ENCODE measurements around the gene WTAP.
"Not testable (repeated sequence)": the region's sequence is repeated elsewhere in the genome, so short reads cannot be mapped to it uniquely, and the experiment has no call there.

The WTAP gene

GRCh38 chr6:159729598-159730331 is 2.5 kb downstream of the WTAP start:
- no peak for DNase-seq

GRCh38 chr6:159730332-159730676 is 3.0 kb downstream of the WTAP start:
- no peak for DNase-seq

DNA sequence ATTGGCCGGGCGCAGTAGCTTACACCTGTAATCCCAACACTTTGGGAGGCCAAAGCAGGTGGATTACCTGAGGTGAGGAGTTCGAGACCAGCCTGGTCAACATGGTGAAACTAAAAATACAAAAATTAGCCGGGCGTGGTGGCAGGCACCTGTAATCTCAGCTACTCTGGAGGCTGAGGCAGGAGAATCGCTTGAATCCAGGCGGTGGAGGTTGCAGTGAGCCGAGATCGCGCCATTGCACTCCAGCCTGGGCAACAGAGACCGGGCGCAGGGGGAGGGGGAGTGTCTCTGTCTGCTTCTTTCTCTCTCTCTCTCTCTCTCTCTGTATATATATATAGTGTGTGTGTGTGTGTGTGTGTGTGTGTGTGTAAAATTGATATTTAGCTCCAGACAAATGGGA is 5.2 kb downstream of the WTAP start:
- not testable (repeated sequence) for DNase-seq

GRCh38 chr6:159733395-159733794 is 6.1 kb downstream of the WTAP start:
- DNase-seq = not testable (repeated sequence)

DNA sequence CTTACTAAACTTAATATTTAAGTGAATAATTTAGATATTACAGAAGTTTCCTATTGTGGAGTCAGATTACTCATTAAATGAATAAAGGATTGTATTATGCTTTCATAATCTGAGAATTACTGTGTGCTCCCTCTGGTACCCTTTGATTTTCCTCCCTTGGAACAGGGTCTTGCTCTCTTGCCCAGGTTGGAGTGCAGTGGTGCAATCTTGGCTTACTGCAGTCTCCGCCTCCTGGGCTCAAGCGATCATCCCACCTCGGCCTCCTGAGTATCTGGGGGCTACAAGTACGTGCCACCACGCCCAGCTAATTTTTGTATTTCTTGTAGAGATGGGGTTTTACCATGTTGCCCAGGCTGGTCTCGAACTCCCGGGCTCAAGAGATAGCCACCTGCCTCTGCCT is 9.6 kb downstream of the WTAP start:
- no peak for DNase-seq

DNA sequence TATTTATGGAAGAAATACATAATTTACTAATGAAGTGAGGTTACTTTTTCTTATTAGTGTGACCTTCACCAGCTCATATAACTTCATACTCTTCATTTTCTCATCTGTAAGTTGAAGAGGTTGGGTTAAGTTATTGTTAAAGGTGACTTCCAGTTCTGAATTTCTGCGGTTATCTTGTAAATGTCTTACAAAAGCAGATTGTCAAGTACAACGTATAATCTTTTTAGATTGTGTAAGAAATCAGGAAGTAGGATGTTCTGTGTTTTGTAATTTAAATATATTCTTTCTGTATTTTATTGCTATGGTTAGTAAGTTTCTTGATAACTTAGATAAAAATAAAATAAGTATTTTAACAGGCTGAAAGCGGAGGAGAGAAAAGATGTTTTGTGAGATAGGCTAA is 12.0 kb downstream of the WTAP start:
- DNase-seq = no peak

DNA sequence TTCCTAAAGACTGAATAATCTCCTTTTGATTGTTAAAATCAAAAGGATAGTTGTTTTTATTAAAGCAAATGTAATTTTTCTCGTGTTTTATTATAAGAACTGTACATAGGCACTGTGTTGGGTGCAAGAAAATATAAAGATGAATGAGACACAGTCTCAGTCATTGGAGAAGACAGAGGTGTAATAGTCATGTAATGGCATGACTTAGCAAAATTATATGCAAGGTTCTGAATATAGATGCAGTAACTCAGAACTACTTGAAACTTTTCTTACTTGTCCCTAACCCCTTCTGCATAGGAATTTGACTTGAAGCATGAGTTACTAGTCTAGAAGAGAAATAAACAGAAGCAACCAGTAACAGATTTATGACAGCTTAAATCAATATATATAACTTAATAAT is 14.9 kb downstream of the WTAP start:
- DNase-seq = no peak

DNA sequence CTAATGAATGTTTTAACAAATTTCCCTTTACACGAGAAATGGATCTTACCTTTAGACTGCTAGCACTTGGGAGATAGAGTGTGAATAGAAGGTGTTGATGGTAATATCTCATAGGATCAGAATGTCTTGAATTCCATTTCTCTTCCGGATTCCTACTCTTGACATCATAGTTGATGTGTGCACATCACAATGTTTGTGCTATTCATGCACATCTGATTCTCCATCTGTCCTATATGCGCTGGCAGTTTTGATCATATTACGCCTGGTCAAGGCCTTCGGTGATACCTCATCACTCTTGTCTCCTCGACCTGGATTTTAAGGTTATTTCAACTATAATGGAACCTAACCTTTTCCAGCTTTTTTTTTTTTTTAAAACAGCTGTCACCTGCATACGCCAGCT is 17.8 kb downstream of the WTAP start:
- DNase-seq = no peak

GRCh38 chr6:159746759-159747158 is 19.5 kb downstream of the WTAP start:
- DNase-seq = no peak

DNA sequence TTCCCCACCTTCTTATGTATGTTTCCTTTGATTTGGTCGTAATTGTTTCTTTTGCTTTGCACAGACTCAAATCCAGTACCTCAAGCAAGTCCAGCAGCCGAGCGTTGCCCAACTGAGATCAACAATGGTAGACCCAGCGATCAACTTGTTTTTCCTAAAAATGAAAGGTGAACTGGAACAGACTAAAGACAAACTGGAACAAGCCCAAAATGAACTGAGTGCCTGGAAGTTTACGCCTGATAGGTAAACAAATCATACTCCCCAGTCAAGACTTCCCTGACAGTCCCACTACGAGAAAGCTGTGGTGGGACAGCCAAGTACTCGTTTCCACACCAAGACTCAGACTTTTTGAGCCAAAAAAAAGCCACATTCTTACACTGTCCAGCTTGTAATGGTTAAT is 20.8 kb downstream of the WTAP start:
- DNase-seq = not testable (repeated sequence)

GRCh38 chr6:159751448-159751847 is 24.1 kb downstream of the WTAP start:
- no peak for DNase-seq

DNA sequence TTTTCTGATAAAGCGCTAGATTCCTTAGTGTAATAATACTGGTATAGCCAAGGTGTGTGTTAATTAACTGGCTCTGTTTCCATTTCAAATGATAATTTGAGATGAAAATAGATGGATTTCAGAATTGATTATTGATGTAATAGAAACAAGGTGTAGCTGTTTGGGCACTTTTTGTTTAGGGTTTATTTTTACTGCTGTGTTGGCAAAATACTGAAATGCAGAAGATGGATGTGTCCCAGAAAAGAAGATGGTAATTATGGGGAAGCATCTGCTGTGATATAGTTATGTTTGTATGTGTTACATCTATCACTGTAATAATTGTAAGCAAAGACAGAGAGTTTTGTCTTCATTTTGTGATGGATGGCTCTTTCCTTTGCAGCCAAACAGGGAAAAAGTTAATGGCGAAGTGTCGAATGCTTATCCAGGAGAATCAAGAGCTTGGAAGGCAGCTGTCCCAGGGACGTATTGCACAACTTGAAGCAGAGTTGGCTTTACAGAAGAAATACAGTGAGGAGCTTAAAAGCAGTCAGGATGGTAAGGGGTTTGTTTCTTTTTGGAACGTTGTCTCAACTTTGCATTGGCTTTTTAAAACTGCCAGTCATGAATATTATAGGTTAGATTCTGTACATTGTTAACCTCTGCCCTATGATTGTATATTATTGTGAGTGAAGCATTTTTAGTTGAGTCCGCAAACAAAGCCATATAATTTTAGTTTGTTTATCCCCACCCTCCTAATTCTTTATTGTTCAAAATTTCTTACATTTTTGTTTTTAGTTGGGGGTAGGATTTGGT is 26.0 kb downstream of the WTAP start:
- no peak for DNase-seq

DNA sequence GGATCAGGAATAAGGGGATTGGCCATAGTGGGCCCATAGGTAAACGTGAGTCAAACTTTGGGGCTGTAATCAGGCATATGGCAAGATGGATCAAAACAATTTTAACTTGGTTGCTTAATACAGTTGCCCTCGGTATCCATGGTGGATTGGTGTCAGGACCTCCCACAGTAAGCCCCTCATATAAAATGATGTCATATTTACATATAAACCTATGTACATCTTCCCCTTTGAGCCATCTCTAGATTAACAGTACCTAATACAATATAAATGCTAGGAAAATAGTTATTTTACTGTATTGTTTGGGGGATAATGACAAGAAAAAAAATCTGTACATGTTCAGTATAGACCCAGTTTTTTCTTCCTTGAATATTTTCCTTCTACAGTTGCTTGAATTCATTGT is 27.1 kb downstream of the WTAP start:
- no peak for DNase-seq

DNA sequence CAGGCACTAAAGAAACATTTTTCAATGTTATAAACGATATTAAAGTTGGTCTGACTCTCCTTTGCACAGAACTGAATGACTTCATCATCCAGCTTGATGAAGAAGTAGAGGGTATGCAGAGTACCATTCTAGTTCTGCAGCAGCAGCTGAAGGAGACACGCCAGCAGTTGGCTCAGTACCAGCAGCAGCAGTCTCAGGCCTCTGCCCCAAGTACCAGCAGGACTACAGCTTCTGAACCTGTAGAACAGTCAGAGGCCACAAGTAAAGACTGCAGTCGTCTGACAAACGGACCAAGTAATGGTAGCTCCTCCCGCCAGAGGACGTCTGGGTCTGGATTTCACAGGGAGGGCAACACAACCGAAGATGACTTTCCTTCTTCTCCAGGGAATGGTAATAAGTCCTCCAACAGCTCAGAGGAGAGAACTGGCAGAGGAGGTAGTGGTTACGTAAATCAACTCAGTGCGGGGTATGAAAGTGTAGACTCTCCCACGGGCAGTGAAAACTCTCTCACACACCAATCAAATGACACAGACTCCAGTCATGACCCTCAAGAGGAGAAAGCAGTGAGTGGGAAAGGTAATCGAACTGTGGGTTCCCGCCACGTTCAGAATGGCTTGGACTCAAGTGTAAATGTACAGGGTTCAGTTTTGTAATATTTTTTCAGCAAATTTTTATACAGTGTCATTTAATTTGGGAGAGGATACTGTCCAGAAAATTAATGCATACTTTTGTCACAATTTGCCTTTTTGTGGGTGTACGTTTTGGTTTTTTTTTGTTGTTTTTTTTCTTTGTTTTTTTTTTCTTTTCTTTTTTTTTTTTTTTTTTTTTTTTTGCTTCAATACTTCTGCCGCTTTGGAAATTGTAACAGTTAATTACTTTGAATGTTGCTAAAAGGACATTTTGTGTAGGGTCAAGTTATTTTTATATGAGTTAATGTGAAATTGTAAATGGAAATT is 27.9 kb downstream of the WTAP start:
- DNase-seq = no peak

- DNase-seq = no peak
Observed at GRCh38 chr6:159756508-159756907, 29.2 kb downstream of the WTAP start.

GRCh38 chr6:159758031-159759001 is 31.0 kb downstream of the WTAP start:
- DNase-seq = no peak

DNA sequence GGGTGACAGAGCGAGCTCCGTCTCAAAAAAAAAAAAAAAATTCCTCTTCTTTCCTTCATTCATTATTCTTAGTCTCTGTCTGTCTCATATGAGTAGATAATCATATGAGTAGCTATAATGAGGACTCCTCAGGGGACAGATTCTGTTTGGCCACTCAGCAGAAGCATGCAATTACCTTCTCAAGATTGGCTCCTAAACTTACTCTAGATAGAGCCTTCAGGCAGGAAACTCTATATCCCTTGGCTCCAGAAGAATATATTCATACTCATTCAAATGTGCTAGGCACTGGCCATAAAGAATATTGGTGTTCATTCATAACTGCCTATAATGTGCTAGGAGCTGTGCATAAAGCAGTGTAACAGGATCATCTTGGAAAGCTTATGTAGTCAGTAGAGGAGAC is 32.3 kb downstream of the WTAP start:
- no peak for DNase-seq

GRCh38 chr6:159760602-159761057 is 33.3 kb downstream of the WTAP start:
- no peak for DNase-seq

DNA sequence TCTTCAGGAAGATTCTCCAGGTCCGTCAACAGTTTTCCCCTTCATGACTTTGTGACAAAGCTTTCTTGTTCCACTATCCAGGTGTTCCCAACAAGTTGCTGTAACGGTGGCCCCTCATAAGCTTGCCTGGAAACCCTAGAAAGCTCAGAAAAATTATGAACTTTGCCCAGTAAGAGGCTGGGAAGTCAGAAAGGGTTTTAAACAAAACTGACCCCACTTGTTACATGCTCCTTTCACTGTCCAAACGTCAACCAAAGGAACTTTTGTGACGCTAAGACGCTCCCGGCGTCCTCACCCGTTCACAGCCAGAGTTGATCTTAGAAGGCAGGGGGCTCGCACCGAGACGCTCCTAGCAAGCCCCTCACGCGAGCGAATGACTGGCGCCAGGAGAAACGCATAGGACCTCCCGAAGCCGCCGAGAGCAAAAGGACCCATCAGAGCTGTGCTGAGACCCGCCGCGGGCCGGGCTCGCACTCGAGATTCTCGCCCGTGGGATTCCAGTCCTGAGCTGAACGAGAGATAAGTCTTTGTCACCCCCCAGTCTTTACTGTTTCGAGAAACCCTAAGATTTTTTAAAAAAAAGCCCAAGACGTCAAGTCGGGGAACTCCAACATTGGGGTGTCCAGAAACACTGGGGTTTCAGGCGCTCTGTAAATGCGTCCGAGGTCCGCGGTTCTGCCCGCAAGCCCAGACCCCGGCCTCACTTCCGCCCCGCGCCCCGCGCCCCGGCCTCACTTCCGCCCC is 34.0 kb downstream of the WTAP start:
- peak; percentile 88 for DNase-seq

DNA sequence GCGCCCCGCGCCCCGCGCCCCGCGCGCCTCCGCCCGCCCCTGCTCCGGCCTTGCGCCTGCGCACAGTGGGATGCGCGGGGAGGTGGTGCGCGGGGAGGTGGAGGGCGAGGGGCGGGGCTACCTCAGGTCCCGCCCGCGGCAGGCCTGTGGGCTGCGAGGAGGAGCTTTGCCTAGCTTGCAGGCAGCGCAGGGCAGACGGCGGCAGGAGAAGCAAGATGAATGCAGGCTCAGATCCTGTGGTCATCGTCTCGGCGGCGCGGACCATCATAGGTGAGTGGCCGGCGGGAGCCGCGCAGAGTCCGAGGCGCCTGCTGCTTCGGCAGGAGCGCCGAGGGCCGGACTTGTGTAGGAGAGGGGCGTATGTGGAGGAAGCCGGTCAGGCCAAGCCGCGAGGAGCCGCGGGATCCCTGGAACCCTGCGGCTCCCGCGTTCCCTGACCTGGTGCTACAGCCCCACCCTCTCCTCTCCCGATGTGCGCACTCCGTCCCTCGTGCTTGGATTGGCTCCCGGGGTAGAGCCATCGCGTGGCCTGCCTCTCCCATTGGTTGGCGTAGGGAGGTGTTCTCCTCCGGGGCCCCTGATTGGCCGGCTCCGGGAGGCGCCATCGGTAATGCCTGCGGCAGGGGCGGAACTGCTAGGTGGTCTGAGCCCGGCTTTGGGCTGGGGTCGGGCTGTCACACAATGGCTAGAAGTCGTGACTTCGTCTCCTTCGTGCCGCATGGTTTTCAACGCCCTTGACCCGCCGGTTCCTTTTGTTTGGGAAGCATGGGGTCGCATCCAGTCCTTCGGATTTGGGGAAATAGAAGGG is 34.8 kb downstream of the WTAP start, which contains the start of gene ACAT2:
Gene ACAT2, plus strand, starts transcription at position 173 of the 808 bp plus-strand sequence. Its CDS starts 43 bp downstream, at position 216.
- DNase-seq = peak; percentile 100
